ENCODE results near the gene PALD1.

- TF ChIP-seq, protein P1, sequence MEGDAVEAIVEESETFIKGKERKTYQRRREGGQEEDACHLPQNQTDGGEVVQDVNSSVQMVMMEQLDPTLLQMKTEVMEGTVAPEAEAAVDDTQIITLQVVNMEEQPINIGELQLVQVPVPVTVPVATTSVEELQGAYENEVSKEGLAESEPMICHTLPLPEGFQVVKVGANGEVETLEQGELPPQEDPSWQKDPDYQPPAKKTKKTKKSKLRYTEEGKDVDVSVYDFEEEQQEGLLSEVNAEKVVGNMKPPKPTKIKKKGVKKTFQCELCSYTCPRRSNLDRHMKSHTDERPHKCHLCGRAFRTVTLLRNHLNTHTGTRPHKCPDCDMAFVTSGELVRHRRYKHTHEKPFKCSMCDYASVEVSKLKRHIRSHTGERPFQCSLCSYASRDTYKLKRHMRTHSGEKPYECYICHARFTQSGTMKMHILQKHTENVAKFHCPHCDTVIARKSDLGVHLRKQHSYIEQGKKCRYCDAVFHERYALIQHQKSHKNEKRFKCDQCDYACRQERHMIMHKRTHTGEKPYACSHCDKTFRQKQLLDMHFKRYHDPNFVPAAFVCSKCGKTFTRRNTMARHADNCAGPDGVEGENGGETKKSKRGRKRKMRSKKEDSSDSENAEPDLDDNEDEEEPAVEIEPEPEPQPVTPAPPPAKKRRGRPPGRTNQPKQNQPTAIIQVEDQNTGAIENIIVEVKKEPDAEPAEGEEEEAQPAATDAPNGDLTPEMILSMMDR (IDR thresholded peaks at IDR 0.05) = no peak
- no peak for TF ChIP-seq POLR2A (IDR thresholded peaks at IDR 0.05)
These were observed 66.1 kb downstream of the PALD1 start for GRCh38 chr10:70544431-70545340.

All from adrenal gland (tissue), 5 donors.